Left cardiac atrium (tissue), 4 donors: ENCODE results near the gene PRXL2A. TPM values are rescaled to one million over a fixed set of nuclear protein-coding genes. Genes with fewer than 3 reads are reported as not detected.
A peak's percentile ranks its signal among the peaks of the same experiment; 100 is the strongest.
"Not testable (repeated sequence)": the region's sequence is repeated elsewhere in the genome, so short reads cannot be mapped to it uniquely, and the experiment has no call there.

Source experiments
- ATAC-seq, 2 donors: fragments of 200-7000 bp; cut with Tn5 transposase; one replicate each; pipeline ENCODE4 v1.9.1; 2020; ENCODE audit warnings: mild to moderate bottlenecking in 2 of 2, moderate library complexity in 2 of 2
- DNase-seq: peaks from one replicate; pipeline ENCODE4 v3.0.0-alpha.2; 2020
- intact Hi-C, 2 donors: fragments of 100-400 bp; cut with DNase I; formaldehyde crosslinking; loops; one replicate each; pipeline versions ENCODE4 v1.14.1 to v1.15.1; 2022 to 2023
- total RNA-seq, 2 donors: library from RNA; stranded (reverse); fragmentation: NEBNext Ultra II Directional; extraction: Animal tissue kit (Norgen Biotek cat#: 25700); gene quantifications; one replicate each; pipeline ENCODE4 v1.2.1, GENCODE V29; 2021
- donor health status: DM: no; HTN: yes; CAD: no.
- donor health status: DM: no; HTN: yes; CAD: no; lungs with severe emphysema.
- donor health status: DM: yes; HTN: yes; CAD: no.
- donor health status: Dilated cardiomyopathy.

PRXL2A gene
- total RNA-seq, 2 donors from 2014 or later: 112 to 120 TPM

- no peak for DNase-seq
- intact Hi-C loops: no loop called here
- no peak for ATAC-seq
Measured at GRCh38 chr10:80470266-80470665, 61.9 kb downstream of the PRXL2A start.

DNA sequence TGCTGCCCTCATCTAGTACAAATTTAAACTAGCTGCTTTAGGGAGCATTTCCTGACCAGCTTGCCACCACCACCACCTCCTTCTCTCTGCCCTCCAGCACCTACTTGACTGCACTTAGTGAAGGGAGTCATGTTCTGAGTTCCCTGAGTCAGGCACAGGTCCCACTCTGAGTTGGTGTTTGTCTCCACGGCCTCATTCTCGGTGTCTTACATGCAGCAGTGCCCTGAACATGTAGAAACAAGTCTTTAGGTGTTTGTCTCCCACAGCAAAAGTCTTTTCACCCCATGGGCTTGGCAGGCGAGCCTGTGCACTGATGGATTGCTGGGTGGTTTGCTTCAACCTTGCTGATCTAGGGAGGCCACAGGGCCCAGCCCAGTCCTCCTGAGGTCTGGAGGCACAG, 62.6 kb downstream of the PRXL2A start:
- ATAC-seq: no peak
- DNase-seq: no peak
- intact Hi-C loops: no loop called here

DNA sequence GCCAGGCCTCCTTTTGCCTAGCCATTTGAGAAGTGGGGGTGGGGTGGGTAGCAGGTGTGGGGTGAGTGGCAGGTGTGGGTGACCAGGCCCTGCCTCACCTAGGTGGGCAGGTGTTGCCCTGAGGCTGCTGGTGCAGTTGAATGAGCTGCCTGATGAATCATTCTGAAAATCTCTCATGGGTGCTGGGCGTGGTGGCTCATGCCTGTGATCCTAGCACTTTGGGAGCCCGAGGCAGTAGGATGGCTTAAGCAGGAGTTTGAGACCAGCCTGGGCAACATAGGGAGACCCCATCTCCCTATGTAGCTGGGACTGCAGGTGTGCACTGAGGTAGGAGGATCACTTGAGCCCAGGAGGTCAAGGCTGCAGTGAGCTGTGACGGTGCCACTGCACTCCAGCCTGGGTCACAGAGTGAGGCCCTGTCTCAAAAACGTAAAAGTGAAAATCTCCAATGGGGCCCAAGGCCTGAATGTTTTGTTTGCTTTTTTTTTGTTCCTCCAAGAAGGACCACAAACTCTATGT, 63.4 kb downstream of the PRXL2A start:
- intact Hi-C loops: no loop called here
- ATAC-seq (no peak), DNase-seq (no peak)

- no peak for DNase-seq
- ATAC-seq: no peak
- intact Hi-C loops: no loop called here
Measured at GRCh38 chr10:80472234-80473095, 64.1 kb downstream of the PRXL2A start.

DNA sequence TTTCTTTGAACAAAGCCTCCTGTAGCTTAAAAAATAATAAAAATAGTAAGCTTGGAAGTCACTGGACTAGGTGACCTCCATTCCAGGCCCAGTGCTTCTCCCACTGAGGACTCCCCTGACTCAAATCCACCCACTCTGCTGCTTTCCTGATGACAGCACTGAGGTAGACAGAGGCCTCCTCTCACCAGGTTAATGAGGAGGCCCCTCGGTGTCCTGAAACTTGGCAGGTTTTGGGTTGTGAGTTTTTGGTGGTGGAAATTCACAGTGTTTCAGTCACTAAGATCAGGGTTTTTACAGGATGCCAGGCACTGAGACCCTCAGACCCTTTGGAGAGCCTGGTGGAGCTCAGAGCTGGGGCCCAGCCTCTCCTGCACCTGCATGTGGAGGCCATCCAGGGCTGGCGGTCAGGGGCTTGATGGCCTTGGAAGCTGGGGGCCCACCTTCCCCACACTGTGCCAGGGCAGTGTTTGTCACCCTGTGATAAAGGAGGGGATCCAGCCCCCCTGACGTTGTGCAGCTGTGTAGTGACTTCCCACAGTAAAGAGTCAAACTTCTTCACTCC, 64.8 kb downstream of the PRXL2A start:
- intact Hi-C loops: no loop called here
- DNase-seq (no peak), ATAC-seq (no peak)

- intact Hi-C loops: no loop called here
- no peak for DNase-seq
- ATAC-seq: no peak
Measured at GRCh38 chr10:80473692-80474596, 65.6 kb downstream of the PRXL2A start.

DNA sequence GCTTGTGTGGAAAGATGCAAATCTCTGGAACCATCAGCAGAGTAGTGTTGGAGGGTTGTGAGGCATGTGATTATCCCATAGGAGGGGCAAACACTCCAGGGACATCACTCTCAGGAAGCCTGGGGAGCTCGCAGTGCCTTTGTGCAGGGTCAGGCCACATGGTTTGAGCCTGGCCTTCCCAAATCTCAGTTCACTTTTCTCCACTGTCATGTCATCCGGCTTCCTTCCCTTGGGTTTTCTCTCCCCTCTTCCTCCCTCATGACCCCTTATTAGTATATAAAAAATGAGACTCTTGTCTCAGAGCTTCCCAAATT, 66.2 kb downstream of the PRXL2A start:
- DNase-seq (no peak), ATAC-seq (peak; percentile 40 to 76)
- intact Hi-C loops: no loop called here

DNA sequence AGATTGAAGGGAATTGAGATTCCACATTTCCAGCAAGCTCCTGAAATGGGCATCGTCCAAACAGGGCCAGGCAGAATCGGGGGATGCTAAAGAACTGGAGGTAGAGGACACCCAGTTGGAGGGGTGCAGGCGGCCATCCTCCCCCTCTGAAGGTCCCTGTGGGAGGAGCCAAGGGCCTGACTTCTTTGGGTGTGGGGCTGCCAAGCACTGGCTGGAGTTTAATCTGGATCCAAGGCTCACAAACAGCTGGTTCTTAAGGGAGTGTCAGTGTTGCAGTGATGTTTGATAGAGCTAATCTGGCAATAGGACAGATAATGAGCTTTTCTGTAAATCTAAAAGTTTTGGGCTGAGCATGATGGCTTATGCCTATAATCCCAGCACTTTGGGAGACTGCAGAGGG, 66.6 kb downstream of the PRXL2A start:
- no peak for DNase-seq
- intact Hi-C loops: no loop called here
- ATAC-seq: peak; percentile 14 to 22

DNA sequence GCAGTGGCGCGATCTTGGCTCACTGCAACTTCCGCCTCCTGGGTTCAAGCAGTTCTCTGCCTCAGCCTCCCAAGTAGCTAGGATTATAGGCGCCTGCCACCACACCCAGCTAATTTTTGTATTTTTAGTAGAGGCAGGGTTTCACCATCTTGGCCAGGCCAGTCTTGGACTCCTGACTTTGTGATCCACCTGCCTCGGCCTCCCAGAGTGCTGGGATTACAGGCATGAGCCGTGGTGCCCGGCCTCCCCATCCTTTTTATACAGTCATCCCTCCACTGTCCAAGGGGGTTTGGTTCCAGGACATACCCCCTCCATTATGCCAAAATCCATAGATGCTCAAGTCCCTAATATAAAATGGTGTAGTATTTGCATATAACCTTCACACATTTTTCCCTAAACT, 67.3 kb downstream of the PRXL2A start:
- DNase-seq, intact Hi-C loops, ATAC-seq: not testable (repeated sequence)

DNA sequence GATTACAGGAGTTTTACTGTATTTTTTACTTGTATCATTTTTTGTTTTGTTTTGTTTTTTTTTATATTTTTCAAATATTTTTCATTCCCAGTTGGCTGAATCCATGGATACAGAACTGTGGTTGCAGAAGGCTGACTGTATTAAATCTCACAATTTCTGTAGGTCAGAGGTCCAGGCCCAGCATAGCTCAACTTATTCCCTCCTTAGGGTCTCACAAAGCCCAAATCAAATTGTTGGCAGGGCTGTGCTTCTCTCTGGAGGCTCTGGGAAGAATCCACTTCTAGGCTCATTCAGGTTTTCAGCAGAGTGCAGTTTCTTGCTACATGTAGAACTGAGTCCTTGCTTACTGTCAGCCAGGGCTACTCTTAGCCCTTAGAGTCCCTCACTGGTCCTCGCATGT, 68.3 kb downstream of the PRXL2A start:
- no peak for DNase-seq
- intact Hi-C loops: no loop called here
- ATAC-seq: peak in 1 of 2 donors; percentile 20

DNA sequence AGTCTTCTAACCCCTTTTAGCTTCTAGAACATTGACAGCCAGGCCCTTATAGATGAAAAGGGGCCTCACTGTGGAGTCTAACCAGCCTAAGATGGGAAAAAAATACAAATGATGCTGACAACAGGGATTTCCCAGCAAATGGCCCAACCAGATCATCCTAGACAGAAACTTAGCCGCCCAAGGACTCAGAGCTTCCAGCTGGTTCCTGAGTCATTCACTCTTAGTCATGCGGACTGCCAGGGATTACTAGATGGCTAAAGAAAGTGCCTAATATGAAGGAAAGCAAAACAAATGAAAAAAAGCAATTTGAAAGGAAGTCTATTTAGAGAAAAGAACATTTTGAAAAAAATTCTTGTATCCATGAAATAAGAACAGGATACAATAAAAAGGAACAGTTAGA, 69.5 kb downstream of the PRXL2A start:
- intact Hi-C loops: no loop called here
- ATAC-seq (peak in 1 of 2 donors; percentile 30), DNase-seq (no peak)

DNA sequence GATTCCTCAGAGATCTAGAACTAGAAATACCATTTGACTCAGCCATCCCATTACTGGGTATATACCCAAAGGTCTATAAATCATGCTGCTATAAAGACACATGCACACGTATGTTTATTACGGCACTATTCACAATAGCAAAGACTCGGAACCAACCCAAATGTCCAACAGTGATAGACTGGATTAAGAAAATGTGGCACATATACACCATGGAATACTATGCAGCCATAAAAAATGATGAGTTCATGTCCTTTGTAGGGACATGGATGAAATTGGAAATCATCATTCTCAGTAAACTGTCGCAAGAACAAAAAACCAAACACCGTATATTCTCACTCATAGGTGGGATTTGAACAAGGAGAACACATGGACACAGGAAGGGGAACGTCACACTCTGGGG, 72.0 kb downstream of the PRXL2A start:
- intact Hi-C loops, ATAC-seq, DNase-seq: not testable (repeated sequence)

DNA sequence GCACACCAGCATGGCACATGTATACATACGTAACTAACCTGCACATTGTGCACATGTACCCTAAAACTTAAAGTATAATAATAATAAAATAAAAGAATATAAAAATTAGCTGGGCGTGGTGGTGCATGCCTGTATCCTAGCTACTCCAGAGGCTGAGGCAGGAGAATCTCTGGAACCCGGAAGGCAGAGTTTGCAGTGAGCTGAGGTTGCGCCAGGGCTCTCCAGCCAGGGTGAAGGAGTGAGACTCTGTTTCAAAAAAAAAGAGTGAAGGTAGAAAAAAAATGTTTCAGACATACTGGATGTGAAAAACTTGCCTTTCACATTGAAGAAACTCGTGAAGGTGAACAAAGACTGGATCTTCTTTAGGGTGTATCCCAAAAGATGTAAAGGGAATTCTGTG, 72.5 kb downstream of the PRXL2A start:
- ATAC-seq (no peak), DNase-seq (no peak)
- intact Hi-C loops: no loop called here

DNA sequence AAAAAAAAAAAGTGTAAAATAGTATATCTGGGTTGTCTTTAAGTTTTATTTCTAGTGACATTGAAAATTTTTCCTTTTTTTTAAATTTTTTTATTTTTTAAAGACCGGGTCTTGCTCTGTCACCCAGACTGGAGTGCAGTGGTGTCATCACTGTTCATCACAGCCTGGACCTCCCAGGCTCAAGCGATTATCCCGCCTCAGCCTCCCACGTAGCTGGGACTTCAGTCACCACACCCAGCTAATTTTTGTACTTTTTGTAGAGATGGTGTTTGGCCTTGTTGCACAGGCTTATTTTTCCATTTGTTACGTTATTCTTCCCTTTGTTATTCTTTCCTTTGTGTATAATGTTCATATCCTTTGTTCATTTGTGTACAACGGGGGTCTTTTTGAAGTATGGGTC, 75.9 kb downstream of the PRXL2A start:
- intact Hi-C loops: no loop called here
- DNase-seq: no peak

DNA sequence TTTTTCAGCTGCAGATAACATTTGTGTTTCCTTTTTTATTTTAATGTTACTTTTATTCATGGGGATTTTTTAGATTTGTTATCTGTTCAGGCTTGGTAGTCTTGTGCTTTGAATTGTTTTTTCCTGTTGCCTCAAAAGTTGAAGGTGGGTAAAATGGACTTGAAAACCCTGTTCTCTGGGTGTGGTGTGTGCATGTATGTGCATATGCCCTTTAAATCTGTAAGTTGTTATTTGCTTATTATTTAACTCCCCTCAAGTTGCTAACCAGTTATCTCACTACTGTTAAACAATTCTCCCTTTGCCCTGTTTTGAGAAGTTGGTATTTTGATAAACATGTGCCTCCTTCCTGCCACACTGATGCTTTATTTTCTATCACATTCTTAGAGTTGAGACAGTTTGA, 76.3 kb downstream of the PRXL2A start:
- ATAC-seq: no peak
- no peak for DNase-seq
- intact Hi-C loops: no loop called here

More for the DNA sequence above, 75.9 kb downstream of the PRXL2A start:
- ATAC-seq: no peak

- ATAC-seq (peak in 1 of 2 donors; percentile 7), DNase-seq (no peak)
- intact Hi-C loops: no loop called here
Measured at GRCh38 chr10:80485076-80485945, 77.0 kb downstream of the PRXL2A start.

DNA sequence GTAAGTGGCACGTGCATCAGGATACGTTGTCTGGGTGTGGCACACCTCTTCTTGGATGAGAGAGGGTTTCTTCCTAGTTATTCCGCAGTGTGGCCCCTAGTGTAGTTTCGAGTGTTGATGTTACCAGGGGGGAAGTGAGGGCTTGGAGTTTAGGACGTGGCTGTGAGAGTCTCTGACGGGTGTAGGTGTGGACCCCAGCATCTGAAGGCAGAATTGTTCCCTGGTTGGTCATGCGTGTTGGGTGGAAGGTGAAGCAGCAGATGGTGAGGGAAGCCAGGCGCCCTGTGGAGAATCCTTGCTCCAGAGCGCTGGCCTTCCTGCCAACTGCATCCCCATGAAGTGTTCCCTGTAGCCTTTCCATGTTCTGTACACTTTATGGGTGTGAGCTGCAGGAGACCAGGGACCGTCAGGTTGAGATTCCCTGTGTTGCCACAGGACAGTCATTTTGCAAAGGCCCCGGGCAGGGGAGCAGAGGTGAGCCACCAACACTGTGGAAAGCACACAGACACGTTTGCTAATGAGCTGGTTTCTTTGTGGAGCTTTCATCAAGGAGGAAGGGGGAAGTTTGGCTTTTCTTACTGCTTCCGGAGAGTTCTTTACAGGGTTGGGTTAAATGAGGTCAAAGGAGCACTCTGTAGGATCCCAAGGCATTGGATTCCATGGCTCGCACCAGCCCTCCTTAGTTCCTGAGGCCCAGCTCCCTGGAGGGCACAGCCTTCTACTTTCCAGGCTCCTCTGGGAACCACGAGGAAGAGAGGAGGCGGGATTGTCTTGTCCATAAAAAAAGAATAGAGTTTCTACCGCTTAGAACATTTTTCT, 77.8 kb downstream of the PRXL2A start:
- DNase-seq: no peak
- peak; percentile 20 to 36 for ATAC-seq
- intact Hi-C loops: no loop called here
